GM23338 (cell line): Measurements from ENCODE around the gene CLDN9. TPM values are rescaled to one million over a fixed set of nuclear protein-coding genes. Genes with fewer than 3 reads are reported as not detected.

ENCODE experiments used
- ATAC-seq: fragments of 200-7000 bp; cut with Tn5 transposase; 3 replicates; pipeline ENCODE4 v1.9.1; 2020
- DNase-seq: peaks from one replicate; pipeline ENCODE4 v3.0.0-alpha.2; 2015; ENCODE audit warnings: low spot score
- H2AFZ ChIP-seq: fragments of 200-600 bp; sonication (generic); 2 replicates; pipeline ENCODE4 v1.8.0; 2016; ENCODE audit warnings: antibody characterized with exemption, mild to moderate bottlenecking, moderate library complexity
- H3F3A ChIP-seq: fragments of 200-600 bp; sonication (generic); replicated peaks from 2 replicates; pipeline ENCODE4 v1.8.0; 2017; ENCODE audit warnings: antibody characterized with exemption, mixed run types, low read depth
- H3K27ac ChIP-seq: fragments of 200-600 bp; sonication (generic); 2 replicates; pipeline ENCODE4 v1.6.1; 2016; ENCODE audit warnings: low read depth
- H3K27me3 ChIP-seq: fragments of 200-600 bp; sonication (generic); 2 replicates; pipeline ENCODE4 v1.8.0; 2016; ENCODE audit warnings: mild to moderate bottlenecking, mixed run types, moderate library complexity; ENCODE audit not compliant: insufficient read depth
- H3K36me3 ChIP-seq: fragments of 200-600 bp; sonication (generic); 2 replicates; pipeline ENCODE4 v1.8.0; 2016; ENCODE audit warnings: mild to moderate bottlenecking; ENCODE audit not compliant: insufficient read depth
- H3K4me1 ChIP-seq: fragments of 200-600 bp; sonication (generic); 2 replicates; pipeline ENCODE4 v1.8.0; 2016; ENCODE audit warnings: mild to moderate bottlenecking, moderate library complexity; ENCODE audit not compliant: insufficient read depth
- H3K4me2 ChIP-seq: fragments of 200-600 bp; sonication (generic); 2 replicates; pipeline ENCODE4 v1.7.1; 2017; ENCODE audit warnings: mixed run types
- H3K4me3 ChIP-seq: fragments of 200-600 bp; sonication (generic); 2 replicates; pipeline ENCODE4 v1.6.1; 2016; ENCODE audit warnings: mixed run types
- H3K79me2 ChIP-seq: fragments of 200-600 bp; sonication (generic); replicated peaks from 2 replicates; pipeline ENCODE4 v1.8.0; 2017; ENCODE audit warnings: mild to moderate bottlenecking; ENCODE audit not compliant: insufficient read depth
- H3K9me2 ChIP-seq: fragments of 200-600 bp; sonication (generic); 2 replicates; pipeline ENCODE4 v1.8.0; 2017; ENCODE audit not compliant: insufficient read depth
- H4K20me1 ChIP-seq: fragments of 200-600 bp; sonication (generic); replicated peaks from 2 replicates; pipeline ENCODE4 v1.8.0; 2017; ENCODE audit warnings: mild to moderate bottlenecking; ENCODE audit not compliant: insufficient read depth
- H3K27ac Mint-ChIP-seq: 2 replicates; pipeline ENCODE4 v1.8.0; 2020; ENCODE audit warnings: inconsistent platforms, mild to moderate bottlenecking, moderate library complexity, mixed read lengths
- H3K27me3 Mint-ChIP-seq: 3 replicates; pipeline ENCODE4 v1.8.0; 2022; ENCODE audit warnings: low read depth, mild to moderate bottlenecking, moderate library complexity, mixed read lengths, inconsistent platforms; ENCODE audit not compliant: insufficient read depth, poor library complexity
- H3K36me3 Mint-ChIP-seq: 3 replicates; pipeline ENCODE4 v1.8.0; 2021; ENCODE audit warnings: low read depth, mild to moderate bottlenecking, inconsistent platforms, moderate library complexity, mixed read lengths
- H3K4me1 Mint-ChIP-seq: 3 replicates; pipeline ENCODE4 v1.8.0; 2020; ENCODE audit warnings: mild to moderate bottlenecking, inconsistent platforms, mixed read lengths
- H3K4me3 Mint-ChIP-seq: 3 replicates; pipeline ENCODE4 v1.8.0; 2021; ENCODE audit warnings: moderate library complexity, mild to moderate bottlenecking, inconsistent platforms, mixed read lengths
- H3K9me3 Mint-ChIP-seq: 3 replicates; pipeline ENCODE4 v1.8.0; 2020; ENCODE audit warnings: moderate library complexity, mild to moderate bottlenecking, inconsistent platforms, mixed read lengths
- ETS1 ChIP-seq: IDR thresholded peaks from 2 replicates; pipeline ENCODE4 v1.6.1; 2016; ENCODE audit warnings: antibody characterized with exemption
- EZH2 ChIP-seq: fragments of 200-600 bp; sonication (generic); IDR thresholded peaks from one replicate; pipeline ENCODE4 v1.8.0; 2017; ENCODE audit warnings: antibody characterized with exemption, mild to moderate bottlenecking, low read depth; ENCODE audit not compliant: unreplicated experiment
- EZH2phosphoT487 ChIP-seq: fragments of 200-600 bp; sonication (generic); IDR thresholded peaks from one replicate; pipeline ENCODE4 v1.8.1; 2018; ENCODE audit warnings: antibody characterized with exemption; ENCODE audit not compliant: unreplicated experiment
- POLR2AphosphoS5 ChIP-seq: IDR thresholded peaks from 2 replicates; pipeline ENCODE4 v1.6.1; 2016; ENCODE audit warnings: antibody characterized with exemption, low read depth
- ZNF114 ChIP-seq: fragments of 250-450 bp; sonication (Bioruptor Pico); IDR thresholded peaks from 2 replicates; pipeline ENCODE4 v1.5.0; 2020; ENCODE audit warnings: mild to moderate bottlenecking, moderate library complexity
- ZNF331 ChIP-seq: fragments of 250-450 bp; sonication (Bioruptor Pico); IDR thresholded peaks from 2 replicates; pipeline ENCODE4 v1.5.0; 2020; ENCODE audit warnings: low read depth, mild to moderate bottlenecking, moderate library complexity
- polyA plus RNA-seq: library from polyadenylated mRNA; unstranded; fragments of >200 nt; fragmentation: Nextera tagmentation; extraction: Ambion mirVana; gene quantifications from 2 replicates; pipeline ENCODE4 v1.2.1, GENCODE V29; 2016
- total RNA-seq: library from RNA; depleted of rRNA; stranded (reverse); fragments of >200 nt; shearing (Covaris generic); gene quantifications from 2 replicates; pipeline ENCODE4 v1.2.3, GENCODE V29; 2014
- TF ChIP-seq, protein P1 (sequence below), 2 experiments: fragments of 200-600 bp in 1 of 2; sonication (generic) in 1 of 2; conservative IDR thresholded peaks; 2 replicates each; pipeline versions ENCODE4 v1.5.1 to v1.6.1; 2016 to 2017; ENCODE audit warnings: antibody characterized with exemption in 2 of 2, low read depth in 2 of 2, mild to moderate bottlenecking in 2 of 2, moderate library complexity in 1 of 2

CLDN9 gene
- total and polyA plus RNA-seq, 2 experiments from 2014 or later = 1.8 to 3.0 TPM

DNA sequence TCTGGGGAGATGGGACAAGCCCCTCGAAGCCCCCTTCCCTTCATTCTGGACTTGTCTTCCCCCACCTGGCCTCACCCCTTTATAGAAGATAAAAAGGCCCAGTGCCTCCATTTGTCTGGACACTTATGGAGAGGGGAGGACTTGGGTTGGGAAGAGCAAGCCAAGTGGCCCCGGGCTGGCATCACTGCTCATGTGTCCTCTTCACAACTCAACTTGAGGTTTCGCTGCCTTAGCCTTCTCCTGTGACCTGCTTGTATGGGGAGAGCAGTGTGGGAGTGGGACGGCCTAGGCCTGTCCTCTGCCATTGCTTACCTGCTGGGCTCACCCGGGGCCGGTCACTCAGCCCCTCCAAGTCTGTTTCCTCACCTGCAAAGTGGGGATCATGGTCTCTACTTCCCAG is 42.2 kb upstream of the CLDN9 start:
- TF ChIP-seq EZH2 = no peak
- TF ChIP-seq ETS1 = no peak
- no peak for TF ChIP-seq EZH2phosphoT487
- no peak for ATAC-seq
- H4K20me1 ChIP-seq = peaks cover 12% of the 10 kb centered on the region
- H3F3A ChIP-seq = peaks cover 33% of the 10 kb centered on the region
- peaks cover 31% of the 10 kb centered on the region for H3K27me3 ChIP-seq
- H3K4me2 ChIP-seq = peak overlapping the region; percentile 95
- Mint-ChIP-seq H3K4me1 (peaks cover 24% of the 10 kb centered on the region), H3K36me3 (peaks cover 22% of the 10 kb centered on the region), H3K9me3 (no peaks in the 10 kb centered on the region), H3K27ac (no peak overlapping the region), H3K4me3 (peak overlapping the region; percentile 69), H3K27me3 (peaks cover 40% of the 10 kb centered on the region)
- H3K4me3 ChIP-seq = peak overlapping the region; percentile 94
- H3K4me1 ChIP-seq = peaks cover 15% of the 10 kb centered on the region; the same call in 1 of the 2 replicates
- no peaks in the 10 kb centered on the region for H3K9me2 ChIP-seq
- H3K27ac ChIP-seq = no peak overlapping the region
- H3K79me2 ChIP-seq = no peaks in the 10 kb centered on the region
- no peaks in the 10 kb centered on the region for H3K36me3 ChIP-seq
- no peak for DNase-seq
- H2AFZ ChIP-seq = no peak overlapping the region

DNA sequence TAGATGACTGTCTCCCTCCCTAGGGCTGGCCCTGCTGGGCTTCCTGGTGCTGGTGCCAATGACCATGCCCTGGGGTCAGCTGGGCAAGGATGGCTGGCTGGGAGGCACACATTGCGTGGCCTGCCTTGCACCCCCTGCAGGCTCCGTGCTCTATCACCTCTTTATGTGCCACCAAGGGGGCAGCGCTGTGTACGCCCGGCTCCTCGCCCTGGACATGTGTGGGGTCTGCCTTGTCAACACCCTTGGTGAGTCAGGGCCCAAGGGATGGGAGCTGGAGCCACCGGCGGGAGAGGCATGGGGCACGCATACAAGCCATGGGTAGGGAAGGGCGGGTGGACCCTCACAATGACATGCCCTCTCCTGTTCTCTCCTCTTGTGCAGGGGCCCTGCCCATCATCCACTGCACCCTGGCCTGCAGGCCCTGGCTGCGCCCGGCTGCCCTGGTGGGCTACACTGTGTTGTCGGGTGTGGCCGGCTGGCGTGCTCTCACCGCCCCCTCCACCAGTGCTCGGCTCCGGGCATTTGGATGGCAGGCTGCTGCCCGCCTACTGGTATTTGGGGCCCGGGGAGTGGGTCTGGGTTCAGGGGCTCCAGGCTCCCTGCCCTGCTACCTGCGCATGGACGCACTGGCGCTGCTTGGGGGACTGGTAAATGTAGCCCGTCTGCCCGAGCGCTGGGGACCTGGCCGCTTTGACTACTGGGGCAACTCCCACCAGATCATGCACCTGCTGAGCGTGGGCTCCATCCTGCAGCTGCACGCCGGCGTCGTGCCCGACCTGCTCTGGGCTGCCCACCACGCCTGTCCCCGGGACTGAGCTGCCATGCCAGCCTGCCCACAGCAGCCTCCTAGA is 41.4 kb upstream of the CLDN9 start:
- Histone ChIP-seq H3K4me2 (peak overlapping the region; percentile 95; the same call in 1 of the 2 replicates), H3K27me3 (peaks cover 23% of the 10 kb centered on the region), H3K4me3 (peak overlapping the region; percentile 94; the same call in 1 of the 2 replicates), H4K20me1 (peaks cover 12% of the 10 kb centered on the region), H3K9me2 (no peaks in the 10 kb centered on the region), H3F3A (peaks cover 27% of the 10 kb centered on the region), H2AFZ (no peak overlapping the region), H3K4me1 (peaks cover 13% of the 10 kb centered on the region; the same call in 1 of the 2 replicates), H3K79me2 (no peaks in the 10 kb centered on the region), H3K36me3 (no peaks in the 10 kb centered on the region), H3K27ac (no peak overlapping the region)
- no peak for DNase-seq
- Mint-ChIP-seq H3K27ac (no peak overlapping the region), H3K36me3 (peaks cover 28% of the 10 kb centered on the region), H3K4me1 (peaks cover 24% of the 10 kb centered on the region), H3K27me3 (peaks cover 34% of the 10 kb centered on the region), H3K9me3 (no peaks in the 10 kb centered on the region), H3K4me3 (peak overlapping the region; percentile 69)
- no peak for TF ChIP-seq ZNF331 (CRISPR knock-in tag)
- TF ChIP-seq EZH2phosphoT487 = no peak
- TF ChIP-seq POLR2AphosphoS5 = no peak; the same call in 1 of the 2 replicates
- TF ChIP-seq, protein P1, sequence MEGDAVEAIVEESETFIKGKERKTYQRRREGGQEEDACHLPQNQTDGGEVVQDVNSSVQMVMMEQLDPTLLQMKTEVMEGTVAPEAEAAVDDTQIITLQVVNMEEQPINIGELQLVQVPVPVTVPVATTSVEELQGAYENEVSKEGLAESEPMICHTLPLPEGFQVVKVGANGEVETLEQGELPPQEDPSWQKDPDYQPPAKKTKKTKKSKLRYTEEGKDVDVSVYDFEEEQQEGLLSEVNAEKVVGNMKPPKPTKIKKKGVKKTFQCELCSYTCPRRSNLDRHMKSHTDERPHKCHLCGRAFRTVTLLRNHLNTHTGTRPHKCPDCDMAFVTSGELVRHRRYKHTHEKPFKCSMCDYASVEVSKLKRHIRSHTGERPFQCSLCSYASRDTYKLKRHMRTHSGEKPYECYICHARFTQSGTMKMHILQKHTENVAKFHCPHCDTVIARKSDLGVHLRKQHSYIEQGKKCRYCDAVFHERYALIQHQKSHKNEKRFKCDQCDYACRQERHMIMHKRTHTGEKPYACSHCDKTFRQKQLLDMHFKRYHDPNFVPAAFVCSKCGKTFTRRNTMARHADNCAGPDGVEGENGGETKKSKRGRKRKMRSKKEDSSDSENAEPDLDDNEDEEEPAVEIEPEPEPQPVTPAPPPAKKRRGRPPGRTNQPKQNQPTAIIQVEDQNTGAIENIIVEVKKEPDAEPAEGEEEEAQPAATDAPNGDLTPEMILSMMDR (conservative IDR thresholded peaks at IDR 0.05; ENCODE audit: low read depth in 2 of 2) = no peak; a peak in 1 of 4 replicates
- no peak for TF ChIP-seq ZNF114 (CRISPR knock-in tag)
- ATAC-seq = no peak
